ENCODE results near the gene KIAA1755.
A peak's percentile ranks its signal among the peaks of the same experiment; 100 is the strongest.

Gene KIAA1755

GRCh38 chr20:38211200-38212097 lies 49.1 kb downstream of the KIAA1755 start:
- WGBS (ENCODE audit: insufficient coverage): 95% methylated on average over 9 of the region's 9 CpGs
- H3K27me3 ChIP-seq (replicated peaks in 2 of 5; ENCODE audit: control insufficient read depth in 4 of 5, insufficient read depth in 5 of 5, low read length in 4 of 5): peaks cover 0 to 2% (median 2%) of the 10 kb centered on the region in 5 experiments
- H3K36me3 ChIP-seq (ENCODE audit: control insufficient read depth in 4 of 4, insufficient read depth in 4 of 4, low read length in 3 of 4): no peaks in the 10 kb centered on the region
- POLR2A ChIA-PET: no interaction called here
- no peaks in the 10 kb centered on the region for H3K9me3 ChIP-seq (ENCODE audit: control extremely low read depth in 1 of 5, control insufficient read depth in 4 of 5, insufficient read depth in 2 of 5, low read depth in 1 of 5, low read length in 4 of 5)
- H3K4me3 ChIP-seq (ENCODE audit: control insufficient read depth in 1 of 7, extremely low read depth in 1 of 7, insufficient read depth in 4 of 7, low read depth in 2 of 7, low read length in 6 of 7): no peak overlapping the region
- CTCF ChIA-PET: interaction anchor here (0.6 to 2.6 kb wide), 8 partner anchors 10 to 154 kb away, joined by 3 to 14 read pairs (median 4); no protein-coding TSS in a partner anchor
- no peaks in the 10 kb centered on the region for H3K4me1 ChIP-seq (ENCODE audit: control extremely low read depth in 1 of 4, control insufficient read depth in 4 of 4, insufficient read depth in 4 of 4, low read length in 3 of 4)
- DNase-seq: no peak
- H3K27ac ChIP-seq (ENCODE audit: insufficient read depth in 1 of 2, low read depth in 1 of 2, low read length in 2 of 2, poor library complexity in 1 of 2, severe bottlenecking in 2 of 2): no peak overlapping the region

GRCh38 chr20:38210741-38211140 lies 49.8 kb downstream of the KIAA1755 start:
- Histone ChIP-seq H3K4me1 (ENCODE audit: control extremely low read depth in 1 of 4, control insufficient read depth in 4 of 4, insufficient read depth in 4 of 4, low read length in 3 of 4) (no peaks in the 10 kb centered on the region), H3K4me3 (ENCODE audit: control insufficient read depth in 1 of 7, extremely low read depth in 1 of 7, insufficient read depth in 4 of 7, low read depth in 2 of 7, low read length in 6 of 7) (no peak overlapping the region), H3K27ac (ENCODE audit: insufficient read depth in 1 of 2, low read depth in 1 of 2, low read length in 2 of 2, poor library complexity in 1 of 2, severe bottlenecking in 2 of 2) (no peak overlapping the region), H3K27me3 (replicated peaks in 2 of 5; ENCODE audit: control insufficient read depth in 4 of 5, insufficient read depth in 5 of 5, low read length in 4 of 5) (peaks cover 0 to 2% (median 2%) of the 10 kb centered on the region in 5 experiments), H3K36me3 (ENCODE audit: control insufficient read depth in 4 of 4, insufficient read depth in 4 of 4, low read length in 3 of 4) (no peaks in the 10 kb centered on the region), H3K9me3 (ENCODE audit: control extremely low read depth in 1 of 5, control insufficient read depth in 4 of 5, insufficient read depth in 2 of 5, low read depth in 1 of 5, low read length in 4 of 5) (no peaks in the 10 kb centered on the region)
- peak in 2 of 3 donors; percentile 52 to 56 for DNase-seq
- 34% methylated on average over 6 of the region's 6 CpGs for WGBS (ENCODE audit: insufficient coverage)
- ChIA-PET CTCF (interaction anchor here (0.8 to 2.6 kb wide), 3 partner anchors 11 to 153 kb away, joined by 4 to 14 read pairs (median 4); no protein-coding TSS in a partner anchor), POLR2A (no interaction called here)

GRCh38 chr20:38209736-38210405 lies 50.7 kb downstream of the KIAA1755 start:
- POLR2A ChIA-PET: no interaction called here
- Histone ChIP-seq H3K27me3 (replicated peaks in 2 of 5; ENCODE audit: control insufficient read depth in 4 of 5, insufficient read depth in 5 of 5, low read length in 4 of 5) (peaks cover 0 to 2% (median 2%) of the 10 kb centered on the region in 5 experiments), H3K36me3 (ENCODE audit: control insufficient read depth in 4 of 4, insufficient read depth in 4 of 4, low read length in 3 of 4) (no peaks in the 10 kb centered on the region), H3K9me3 (ENCODE audit: control extremely low read depth in 1 of 5, control insufficient read depth in 4 of 5, insufficient read depth in 2 of 5, low read depth in 1 of 5, low read length in 4 of 5) (no peaks in the 10 kb centered on the region), H3K4me1 (ENCODE audit: control extremely low read depth in 1 of 4, control insufficient read depth in 4 of 4, insufficient read depth in 4 of 4, low read length in 3 of 4) (no peaks in the 10 kb centered on the region), H3K4me3 (ENCODE audit: control insufficient read depth in 1 of 7, extremely low read depth in 1 of 7, insufficient read depth in 4 of 7, low read depth in 2 of 7, low read length in 6 of 7) (no peak overlapping the region), H3K27ac (ENCODE audit: insufficient read depth in 1 of 2, low read depth in 1 of 2, low read length in 2 of 2, poor library complexity in 1 of 2, severe bottlenecking in 2 of 2) (no peak overlapping the region)
- no peak for DNase-seq
- 97% methylated on average over 3 of the region's 3 CpGs for WGBS (ENCODE audit: insufficient coverage)
- CTCF ChIA-PET: interaction anchor here (0.7 to 2.6 kb wide), 3 partner anchors 10 to 115 kb away, joined by 3 to 14 read pairs (median 4); no protein-coding TSS in a partner anchor

- H3K4me3 ChIP-seq (ENCODE audit: control insufficient read depth in 1 of 7, extremely low read depth in 1 of 7, insufficient read depth in 4 of 7, low read depth in 2 of 7, low read length in 6 of 7): no peak overlapping the region
- no peak for DNase-seq
- H3K4me1 ChIP-seq (ENCODE audit: control extremely low read depth in 1 of 4, control insufficient read depth in 4 of 4, insufficient read depth in 4 of 4, low read length in 3 of 4): no peaks in the 10 kb centered on the region
- peaks cover 0 to 2% (median 0%) of the 10 kb centered on the region in 5 experiments for H3K27me3 ChIP-seq (replicated peaks in 2 of 5; ENCODE audit: control insufficient read depth in 4 of 5, insufficient read depth in 5 of 5, low read length in 4 of 5)
- H3K36me3 ChIP-seq (ENCODE audit: control insufficient read depth in 4 of 4, insufficient read depth in 4 of 4, low read length in 3 of 4): no peaks in the 10 kb centered on the region
- ChIA-PET POLR2A (no interaction called here), CTCF (interaction anchor here (0.6 to 2.6 kb wide), 4 partner anchors 10 to 171 kb away, joined by 3 to 14 read pairs (median 3); no protein-coding TSS in a partner anchor)
- H3K27ac ChIP-seq (ENCODE audit: insufficient read depth in 1 of 2, low read depth in 1 of 2, low read length in 2 of 2, poor library complexity in 1 of 2, severe bottlenecking in 2 of 2): no peak overlapping the region
- 85% methylated on average over 4 of the region's 4 CpGs for WGBS (ENCODE audit: insufficient coverage)
- H3K9me3 ChIP-seq (ENCODE audit: control extremely low read depth in 1 of 5, control insufficient read depth in 4 of 5, insufficient read depth in 2 of 5, low read depth in 1 of 5, low read length in 4 of 5): no peaks in the 10 kb centered on the region
Observed at GRCh38 chr20:38209054-38209675, 51.4 kb downstream of the KIAA1755 start.

GRCh38 chr20:38208523-38208922 lies 52.0 kb downstream of the KIAA1755 start:
- POLR2A ChIA-PET: no interaction called here
- CTCF ChIA-PET: interaction anchor here (0.6 to 2.3 kb wide), 2 partner anchors 12 to 94 kb away, joined by 3 to 18 read pairs; no protein-coding TSS in a partner anchor
- Histone ChIP-seq H3K9me3 (ENCODE audit: control extremely low read depth in 1 of 5, control insufficient read depth in 4 of 5, insufficient read depth in 2 of 5, low read depth in 1 of 5, low read length in 4 of 5) (no peaks in the 10 kb centered on the region), H3K4me3 (ENCODE audit: control insufficient read depth in 1 of 7, extremely low read depth in 1 of 7, insufficient read depth in 4 of 7, low read depth in 2 of 7, low read length in 6 of 7) (no peak overlapping the region), H3K4me1 (ENCODE audit: control extremely low read depth in 1 of 4, control insufficient read depth in 4 of 4, insufficient read depth in 4 of 4, low read length in 3 of 4) (no peaks in the 10 kb centered on the region), H3K27ac (ENCODE audit: insufficient read depth in 1 of 2, low read depth in 1 of 2, low read length in 2 of 2, poor library complexity in 1 of 2, severe bottlenecking in 2 of 2) (no peak overlapping the region), H3K36me3 (ENCODE audit: control insufficient read depth in 4 of 4, insufficient read depth in 4 of 4, low read length in 3 of 4) (no peaks in the 10 kb centered on the region), H3K27me3 (replicated peaks in 2 of 5; ENCODE audit: control insufficient read depth in 4 of 5, insufficient read depth in 5 of 5, low read length in 4 of 5) (peaks cover 0 to 3% (median 2%) of the 10 kb centered on the region in 5 experiments)
- DNase-seq: no peak
- WGBS (ENCODE audit: insufficient coverage): 100% methylated on average over 1 of the region's 3 CpGs

- Histone ChIP-seq H3K27ac (ENCODE audit: insufficient read depth in 1 of 2, low read depth in 1 of 2, low read length in 2 of 2, poor library complexity in 1 of 2, severe bottlenecking in 2 of 2) (no peak overlapping the region), H3K27me3 (replicated peaks in 2 of 5; ENCODE audit: control insufficient read depth in 4 of 5, insufficient read depth in 5 of 5, low read length in 4 of 5) (peaks cover 0 to 6% (median 4%) of the 10 kb centered on the region in 5 experiments), H3K4me1 (ENCODE audit: control extremely low read depth in 1 of 4, control insufficient read depth in 4 of 4, insufficient read depth in 4 of 4, low read length in 3 of 4) (no peaks in the 10 kb centered on the region), H3K9me3 (ENCODE audit: control extremely low read depth in 1 of 5, control insufficient read depth in 4 of 5, insufficient read depth in 2 of 5, low read depth in 1 of 5, low read length in 4 of 5) (no peaks in the 10 kb centered on the region), H3K36me3 (ENCODE audit: control insufficient read depth in 4 of 4, insufficient read depth in 4 of 4, low read length in 3 of 4) (no peaks in the 10 kb centered on the region), H3K4me3 (ENCODE audit: control insufficient read depth in 1 of 7, extremely low read depth in 1 of 7, insufficient read depth in 4 of 7, low read depth in 2 of 7, low read length in 6 of 7) (no peak overlapping the region)
- CTCF ChIA-PET: interaction anchor here (2.3 kb wide), 1 partner anchor 13 kb away, joined by 18 read pairs; no protein-coding TSS in a partner anchor
- WGBS (ENCODE audit: insufficient coverage): 100% methylated on average over 1 of the region's 1 CpG
- DNase-seq: no peak
- POLR2A ChIA-PET: no interaction called here
Observed at GRCh38 chr20:38208088-38208487, 52.4 kb downstream of the KIAA1755 start.
